Upper lobe of left lung (tissue), 4 donors: ENCODE results near the gene ARHGEF10L.
A peak's percentile ranks its signal among the peaks of the same experiment; 100 is the strongest.

ENCODE experiments used
- CTCF ChIP-seq, 6 experiments: fragments of 450-650 bp in 4 of 6; fragments of 200-600 bp in 2 of 6; sonication (generic) in 2 of 6; IDR thresholded peaks; one replicate each; pipeline ENCODE4 v1.5.1; 2016 to 2019; ENCODE audit warnings: antibody characterized with exemption in 6 of 6
- EP300 ChIP-seq, 4 donors: sonication (generic); formaldehyde crosslinking; IDR thresholded peaks; one replicate each; pipeline ENCODE4 v1.5.1; 2017; ENCODE audit warnings: antibody characterized with exemption in 4 of 4, control low read depth in 2 of 4
- POLR2A ChIP-seq, 4 donors: fragments of 450-650 bp; IDR thresholded peaks; one replicate each; pipeline ENCODE4 v1.5.1; 2016 to 2017; ENCODE audit warnings: antibody characterized with exemption in 4 of 4, mild to moderate bottlenecking in 2 of 4

GRCh38 chr1:17606826-17607440, 67.4 kb downstream of the ARHGEF10L start:
- TF ChIP-seq CTCF (IDR thresholded peaks at IDR 0.05) (peak; percentile 64 to 88 (median 79)), POLR2A (IDR thresholded peaks at IDR 0.05) (no peak), EP300 (IDR thresholded peaks at IDR 0.05) (no peak)
